CD8-positive, alpha-beta memory T cell (primary cell): Measurements from ENCODE around the gene VAPB. TPM values are rescaled to one million over a fixed set of nuclear protein-coding genes. Genes with fewer than 3 reads are reported as not detected.

Experiments
- CTCF ChIA-PET: fragments of 350-600 bp; sonication (Branson Sonifier 250); formaldehyde crosslinking; loops from one replicate; lab custom pipeline; 2021; ENCODE audit warnings: antibody characterized with exemption; lab: Charles Lee
- POLR2A ChIA-PET: fragments of 350-600 bp; sonication (Branson Sonifier 250); formaldehyde crosslinking; loops from one replicate; lab custom pipeline; 2021; ENCODE audit warnings: antibody characterized with exemption; lab: Charles Lee
- DNase-seq, 5 donors: peaks; one replicate each; pipeline versions ENCODE4 v3.0.0 to v3.0.0-alpha.2; 2020 to 2022; ENCODE audit warnings: mixed read lengths in 1 of 5
- H3K27ac ChIP-seq: one replicate; pipeline ENCODE4 v1.7.0; 2013; ENCODE audit warnings: low read depth, mild to moderate bottlenecking, low read length, moderate library complexity
- H3K27me3 ChIP-seq: 2 replicates; pipeline ENCODE4 v1.7.0; 2013; ENCODE audit warnings: low read length, mild to moderate bottlenecking; ENCODE audit not compliant: insufficient read depth, poor library complexity, severe bottlenecking
- H3K36me3 ChIP-seq: 2 replicates; pipeline ENCODE4 v1.7.0; 2013; ENCODE audit warnings: mild to moderate bottlenecking, low read length, moderate library complexity; ENCODE audit not compliant: insufficient read depth
- H3K4me1 ChIP-seq: 2 replicates; pipeline ENCODE4 v1.7.0; 2013; ENCODE audit warnings: mild to moderate bottlenecking, low read length, moderate library complexity; ENCODE audit not compliant: insufficient read depth
- H3K4me3 ChIP-seq: 2 replicates; pipeline ENCODE4 v1.7.0; 2013; ENCODE audit warnings: mild to moderate bottlenecking, low read length
- H3K9me3 ChIP-seq: 2 replicates; pipeline ENCODE4 v1.7.0; 2013; ENCODE audit warnings: mild to moderate bottlenecking, low read length
- H3K27ac Mint-ChIP-seq, 8 donors: one replicate each; pipeline ENCODE4 v1.8.0; 2020 to 2021; ENCODE audit warnings: mixed read lengths in 8 of 8, mild to moderate bottlenecking in 6 of 8, inconsistent platforms in 3 of 8, moderate library complexity in 3 of 8
- H3K27me3 Mint-ChIP-seq, 2 donors: one replicate each; pipeline ENCODE4 v1.8.0; 2020 to 2021; ENCODE audit warnings: mixed read lengths in 2 of 2, mild to moderate bottlenecking in 1 of 2, moderate library complexity in 1 of 2
- H3K36me3 Mint-ChIP-seq, 3 donors: one replicate each; pipeline ENCODE4 v1.8.0; 2020 to 2021; ENCODE audit warnings: mixed read lengths in 3 of 3, inconsistent platforms in 1 of 3, mild to moderate bottlenecking in 1 of 3
- H3K4me1 Mint-ChIP-seq, 3 donors: one replicate each; pipeline ENCODE4 v1.8.0; 2020 to 2021; ENCODE audit warnings: mixed read lengths in 3 of 3, inconsistent platforms in 1 of 3, mild to moderate bottlenecking in 1 of 3
- H3K4me3 Mint-ChIP-seq, 7 donors: one replicate each; pipeline ENCODE4 v1.8.0; 2020 to 2021; ENCODE audit warnings: mixed read lengths in 7 of 7, mild to moderate bottlenecking in 6 of 7, moderate library complexity in 4 of 7, inconsistent platforms in 2 of 7
- H3K9me3 Mint-ChIP-seq, 5 donors: one replicate each; pipeline ENCODE4 v1.8.0; 2020 to 2022; ENCODE audit warnings: mixed read lengths in 5 of 5, mild to moderate bottlenecking in 3 of 5, moderate library complexity in 2 of 5, inconsistent platforms in 1 of 5
- polyA plus RNA-seq: library from polyadenylated mRNA; unstranded; fragments of 300-500 nt; fragmentation: Illumina TruSeq; gene quantifications from one replicate; pipeline ENCODE4 v1.2.3, GENCODE V29; 2021
- total RNA-seq, 2 experiments: library from RNA; stranded (reverse); gene quantifications; one replicate each; pipeline ENCODE4 v1.2.3, GENCODE V29; 2021

Gene VAPB
- total and polyA plus RNA-seq, 3 experiments from 2014 or later, result 31.5 to 40.3 (median 36.6) TPM

GRCh38 chr20:58392286-58392685 is 3.3 kb downstream of the VAPB start:
- H3K9me3 ChIP-seq, result no peaks in the 10 kb centered on the region
- peak overlapping the region; percentile 2 to 100 (median 93) for H3K27ac Mint-ChIP-seq
- H3K27me3 ChIP-seq, result no peaks in the 10 kb centered on the region
- peaks cover 4% of the 10 kb centered on the region for H3K36me3 ChIP-seq
- peaks cover 68% of the 10 kb centered on the region for H3K4me1 ChIP-seq
- peaks cover 0 to 2% of the 10 kb centered on the region in 2 donors for H3K27me3 Mint-ChIP-seq
- H3K9me3 Mint-ChIP-seq, result no peaks in the 10 kb centered on the region
- peaks cover 0 to 42% (median 9%) of the 10 kb centered on the region in 3 donors for H3K36me3 Mint-ChIP-seq
- no peak overlapping the region for H3K4me3 ChIP-seq
- DNase-seq, result no peak
- H3K4me1 Mint-ChIP-seq, result peaks cover 66 to 85% (median 83%) of the 10 kb centered on the region in 3 donors
- peak overlapping the region in 6 of 7 donors; percentile 20 to 75 (median 26) for H3K4me3 Mint-ChIP-seq
- ChIA-PET CTCF (no interaction called here), POLR2A (no interaction called here)
- no peak overlapping the region for H3K27ac ChIP-seq

- H3K9me3 ChIP-seq, result no peaks in the 10 kb centered on the region
- H3K27ac ChIP-seq, result no peak overlapping the region
- DNase-seq, result no peak
- CTCF ChIA-PET, result no interaction called here
- no peak overlapping the region for H3K4me3 ChIP-seq
- no peaks in the 10 kb centered on the region for H3K9me3 Mint-ChIP-seq
- peaks cover 0 to 46% (median 12%) of the 10 kb centered on the region in 3 donors for H3K36me3 Mint-ChIP-seq
- peak overlapping the region in 6 of 8 donors; percentile 11 to 98 (median 66) for H3K27ac Mint-ChIP-seq
- H3K4me1 Mint-ChIP-seq, result peaks cover 75 to 94% (median 79%) of the 10 kb centered on the region in 3 donors
- peaks cover 0 to 2% of the 10 kb centered on the region in 2 donors for H3K27me3 Mint-ChIP-seq
- POLR2A ChIA-PET, result interaction anchor here (0.5 kb wide), 1 partner anchor 272 kb away, joined by 8 read pairs; no protein-coding TSS in a partner anchor
- peak overlapping the region in 5 of 7 donors; percentile 6 to 77 (median 44) for H3K4me3 Mint-ChIP-seq
- H3K4me1 ChIP-seq, result peaks cover 71% of the 10 kb centered on the region
- H3K27me3 ChIP-seq, result no peaks in the 10 kb centered on the region
- H3K36me3 ChIP-seq, result peaks cover 4% of the 10 kb centered on the region
Measured at GRCh38 chr20:58393299-58393698, 4.3 kb downstream of the VAPB start.

- H3K4me1 ChIP-seq, result peaks cover 81% of the 10 kb centered on the region
- H3K36me3 Mint-ChIP-seq, result peaks cover 0 to 45% (median 12%) of the 10 kb centered on the region in 3 donors
Measured at GRCh38 chr20:58394801-58395200, 5.8 kb downstream of the VAPB start.

DNA sequence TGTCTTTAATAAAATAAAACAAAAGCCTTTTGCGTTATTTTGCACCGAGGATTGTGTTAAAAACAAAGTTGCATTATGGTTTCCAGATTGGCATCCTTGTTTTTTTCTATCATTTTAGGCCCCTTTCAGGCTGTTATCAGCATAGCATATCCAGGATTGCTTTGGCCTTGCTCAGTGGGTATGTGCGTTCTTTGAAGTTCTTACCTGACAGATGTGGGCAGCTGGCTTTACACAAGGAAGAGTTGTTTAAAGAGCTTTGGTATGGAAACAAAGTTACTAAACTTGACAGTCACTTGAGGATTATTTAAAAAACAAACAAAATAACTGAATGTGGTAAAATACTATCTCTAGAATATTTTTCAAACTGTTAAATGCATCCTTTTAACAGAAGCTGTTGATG is 6.6 kb downstream of the VAPB start:
- H3K4me1 Mint-ChIP-seq, result peaks cover 65 to 82% (median 77%) of the 10 kb centered on the region in 3 donors
- no peaks in the 10 kb centered on the region for H3K9me3 Mint-ChIP-seq
- Histone ChIP-seq H3K27me3 (no peaks in the 10 kb centered on the region), H3K4me1 (peaks cover 81% of the 10 kb centered on the region), H3K27ac (no peak overlapping the region), H3K9me3 (no peaks in the 10 kb centered on the region), H3K36me3 (peaks cover 4% of the 10 kb centered on the region), H3K4me3 (no peak overlapping the region)
- DNase-seq, result no peak
- no peak overlapping the region for H3K4me3 Mint-ChIP-seq
- POLR2A ChIA-PET, result interaction anchor here (0.7 kb wide), 1 partner anchor 169 kb away, joined by 6 read pairs; no protein-coding TSS in a partner anchor
- CTCF ChIA-PET, result interaction anchor here (1.2 kb wide), 1 partner anchor 12 kb away, joined by 3 read pairs; no protein-coding TSS in a partner anchor
- H3K27me3 Mint-ChIP-seq, result no peaks in the 10 kb centered on the region
- H3K27ac Mint-ChIP-seq, result peak overlapping the region in 2 of 8 donors; percentile 6 to 70
- peaks cover 0 to 40% (median 12%) of the 10 kb centered on the region in 3 donors for H3K36me3 Mint-ChIP-seq

More at GRCh38 chr20:58394801-58395200, 5.8 kb downstream of the VAPB start:
- CTCF ChIA-PET, result no interaction called here
- H3K4me3 ChIP-seq, result no peak overlapping the region
- peaks cover 4% of the 10 kb centered on the region for H3K36me3 ChIP-seq
- no peaks in the 10 kb centered on the region for H3K27me3 ChIP-seq
- no peak for DNase-seq
- H3K27ac ChIP-seq, result no peak overlapping the region
- peaks cover 73 to 90% (median 79%) of the 10 kb centered on the region in 3 donors for H3K4me1 Mint-ChIP-seq
- no peaks in the 10 kb centered on the region for H3K9me3 Mint-ChIP-seq
- POLR2A ChIA-PET, result interaction anchor here (0.7 kb wide), 1 partner anchor 170 kb away, joined by 6 read pairs; no protein-coding TSS in a partner anchor
- H3K27ac Mint-ChIP-seq, result peak overlapping the region in 1 of 8 donors; percentile 98
- H3K9me3 ChIP-seq, result no peaks in the 10 kb centered on the region
- no peaks in the 10 kb centered on the region for H3K27me3 Mint-ChIP-seq
- no peak overlapping the region for H3K4me3 Mint-ChIP-seq

DNA sequence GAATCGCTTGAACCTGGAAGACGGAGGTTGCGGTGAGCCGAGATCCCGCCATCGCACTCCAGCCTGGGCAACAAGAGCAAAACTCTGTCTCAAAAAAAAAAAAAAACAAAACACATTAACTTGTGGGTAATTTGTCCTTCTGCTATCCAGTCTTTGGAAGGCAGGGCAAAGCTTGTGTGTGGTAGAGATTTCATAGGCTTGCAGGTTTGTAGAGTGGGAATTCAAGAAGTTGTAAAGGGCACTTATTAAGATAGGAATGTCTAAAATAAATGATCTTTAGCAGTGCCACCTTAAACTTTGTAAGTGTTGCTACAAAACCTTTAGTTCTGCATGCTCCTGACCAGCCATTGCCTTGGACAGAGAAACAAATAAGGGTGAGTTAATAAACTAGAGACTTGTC is 8.4 kb downstream of the VAPB start:
- DNase-seq, result no peak
- ChIA-PET CTCF (interaction anchor here (0.5 kb wide), 1 partner anchor 897 kb away, joined by 3 read pairs; no protein-coding TSS in a partner anchor), POLR2A (no interaction called here)
- Histone ChIP-seq H3K4me3 (no peak overlapping the region), H3K27ac (no peak overlapping the region), H3K9me3 (no peaks in the 10 kb centered on the region), H3K27me3 (no peaks in the 10 kb centered on the region), H3K36me3 (no peaks in the 10 kb centered on the region), H3K4me1 (peaks cover 80% of the 10 kb centered on the region)
- Mint-ChIP-seq H3K27ac (no peak overlapping the region), H3K4me3 (no peak overlapping the region), H3K9me3 (no peaks in the 10 kb centered on the region), H3K4me1 (peaks cover 46 to 64% (median 61%) of the 10 kb centered on the region in 3 donors), H3K27me3 (no peaks in the 10 kb centered on the region), H3K36me3 (peaks cover 0 to 24% (median 9%) of the 10 kb centered on the region in 3 donors)

DNA sequence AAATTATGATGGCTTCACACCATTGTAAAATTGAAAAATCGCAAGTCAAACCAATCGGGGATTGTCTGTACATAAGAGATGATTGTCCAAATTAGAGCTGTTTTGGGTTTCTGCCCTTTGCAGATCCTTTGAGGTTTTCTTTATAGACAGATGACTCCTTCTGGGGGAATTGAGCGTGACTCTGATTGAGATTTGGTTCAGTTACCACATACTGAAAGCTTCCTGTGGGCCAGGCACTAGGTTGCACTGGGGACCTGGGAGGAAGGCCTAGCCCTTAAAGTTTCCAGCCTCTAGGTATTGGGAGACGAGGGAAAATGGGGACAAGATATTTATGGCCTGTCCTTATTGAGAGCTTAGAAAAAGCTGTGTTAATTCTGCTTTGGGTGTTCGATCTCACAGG is 9.2 kb downstream of the VAPB start:
- H3K27me3 Mint-ChIP-seq, result no peaks in the 10 kb centered on the region
- Histone ChIP-seq H3K27me3 (no peaks in the 10 kb centered on the region), H3K27ac (no peak overlapping the region), H3K36me3 (no peaks in the 10 kb centered on the region), H3K9me3 (no peaks in the 10 kb centered on the region), H3K4me1 (peaks cover 78% of the 10 kb centered on the region), H3K4me3 (no peak overlapping the region)
- no peak for DNase-seq
- CTCF ChIA-PET, result interaction anchor here (0.9 kb wide), 1 partner anchor 1006 kb away, joined by 3 read pairs; no protein-coding TSS in a partner anchor
- H3K4me1 Mint-ChIP-seq, result peaks cover 38 to 55% (median 54%) of the 10 kb centered on the region in 3 donors
- H3K27ac Mint-ChIP-seq, result peak overlapping the region in 5 of 8 donors; percentile 10 to 82 (median 49)
- H3K36me3 Mint-ChIP-seq, result peaks cover 0 to 20% (median 9%) of the 10 kb centered on the region in 3 donors
- no peak overlapping the region for H3K4me3 Mint-ChIP-seq
- POLR2A ChIA-PET, result interaction anchor here (0.7 kb wide), 2 partner anchors 19 to 966 kb away, joined by 3 to 4 read pairs; no protein-coding TSS in a partner anchor
- H3K9me3 Mint-ChIP-seq, result no peaks in the 10 kb centered on the region

DNA sequence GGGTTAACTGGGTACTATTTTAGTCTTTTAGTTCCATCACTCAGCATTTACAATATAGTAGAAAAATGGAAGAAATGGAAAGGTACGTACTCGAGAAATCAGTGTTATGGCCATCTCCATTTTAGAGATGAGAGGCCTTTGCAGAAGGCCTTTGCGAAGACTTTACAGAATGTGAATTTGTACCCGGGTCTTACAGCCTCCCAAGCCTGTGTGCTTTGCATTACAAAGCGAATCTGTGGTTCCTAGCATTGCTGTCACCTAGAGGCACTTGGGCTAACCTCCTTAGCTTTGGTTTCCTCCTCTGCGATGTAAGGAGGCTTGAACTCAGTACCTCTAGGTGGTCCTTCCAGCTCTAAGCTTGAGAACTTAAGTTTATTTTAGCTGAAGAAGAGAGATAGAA is 10.9 kb downstream of the VAPB start:
- ChIA-PET POLR2A (no interaction called here), CTCF (interaction anchor here (0.7 kb wide), 1 partner anchor 169 kb away, joined by 3 read pairs; no protein-coding TSS in a partner anchor)
- Mint-ChIP-seq H3K4me3 (peak overlapping the region in 2 of 7 donors; percentile 8 to 25), H3K9me3 (no peaks in the 10 kb centered on the region), H3K4me1 (peaks cover 21 to 43% (median 40%) of the 10 kb centered on the region in 3 donors), H3K36me3 (peaks cover 0 to 12% (median 3%) of the 10 kb centered on the region in 3 donors), H3K27me3 (no peaks in the 10 kb centered on the region), H3K27ac (peak overlapping the region in 4 of 8 donors; percentile 23 to 51 (median 38))
- Histone ChIP-seq H3K4me3 (no peak overlapping the region), H3K27ac (no peak overlapping the region), H3K36me3 (no peaks in the 10 kb centered on the region), H3K9me3 (no peaks in the 10 kb centered on the region), H3K27me3 (no peaks in the 10 kb centered on the region), H3K4me1 (peaks cover 81% of the 10 kb centered on the region)
- DNase-seq, result no peak

GRCh38 chr20:58401162-58401561 is 12.1 kb downstream of the VAPB start:
- H3K4me1 Mint-ChIP-seq, result peaks cover 10 to 35% (median 28%) of the 10 kb centered on the region in 3 donors
- H3K9me3 Mint-ChIP-seq, result no peaks in the 10 kb centered on the region
- no peaks in the 10 kb centered on the region for H3K27me3 Mint-ChIP-seq
- Histone ChIP-seq H3K4me3 (no peak overlapping the region), H3K36me3 (no peaks in the 10 kb centered on the region), H3K27me3 (no peaks in the 10 kb centered on the region), H3K4me1 (peaks cover 79% of the 10 kb centered on the region), H3K9me3 (no peaks in the 10 kb centered on the region), H3K27ac (no peak overlapping the region)
- peaks cover 0 to 8% (median 3%) of the 10 kb centered on the region in 3 donors for H3K36me3 Mint-ChIP-seq
- ChIA-PET CTCF (no interaction called here), POLR2A (no interaction called here)
- no peak for DNase-seq
- H3K4me3 Mint-ChIP-seq, result no peak overlapping the region
- H3K27ac Mint-ChIP-seq, result no peak overlapping the region
